ENCODE measurements around the gene ANXA3. TPM values are rescaled to one million over a fixed set of nuclear protein-coding genes. Genes with fewer than 3 reads are reported as not detected.

Gene ANXA3
- total and polyA plus RNA-seq, 10 donors, result 7.0 to 119 (median 41.1) TPM

GRCh38 chr4:78629991-78630541, 78.5 kb downstream of the ANXA3 start:
- no peaks in the 10 kb centered on the region for H3K36me3 ChIP-seq
- 55 to 64% (median 61%) methylated on average over 4 of the region's 4 CpGs for WGBS, 5 donors
- H3K9me3 ChIP-seq, result no peaks in the 10 kb centered on the region
- no peak overlapping the region for H3K4me3 ChIP-seq
- DNase-seq, result no peak
- intact Hi-C loops (cut with DNase I; ENCODE audit: low total_unique reads), result no loop called here
- peak overlapping the region; percentile 19 to 74 (median 56) for H3K27ac ChIP-seq
- TF ChIP-seq POLR2A (IDR thresholded peaks at IDR 0.05) (no peak), CTCF (IDR thresholded peaks at IDR 0.05 in 8 of 11, conservative IDR thresholded peaks at IDR 0.05 in 3 of 11) (no peak), POLR2AphosphoS5 (IDR thresholded peaks at IDR 0.05) (no peak)
- peaks cover 0 to 49% (median 27%) of the 10 kb centered on the region in 6 donors for H3K4me1 ChIP-seq
- H3K27me3 ChIP-seq (replicated peaks in 1 of 7), result no peaks in the 10 kb centered on the region

GRCh38 chr4:78630615-78631014, 79.0 kb downstream of the ANXA3 start:
- Histone ChIP-seq H3K9me3 (no peaks in the 10 kb centered on the region), H3K4me1 (peaks cover 0 to 49% (median 27%) of the 10 kb centered on the region in 6 donors), H3K4me3 (no peak overlapping the region), H3K27me3 (replicated peaks in 1 of 7) (no peaks in the 10 kb centered on the region), H3K27ac (peak overlapping the region; percentile 19 to 74 (median 56)), H3K36me3 (no peaks in the 10 kb centered on the region)
- intact Hi-C loops (cut with DNase I; ENCODE audit: low total_unique reads), result no loop called here
- no peak for DNase-seq
- WGBS, 5 donors, result 39 to 55% (median 45%) methylated on average over 2 of the region's 2 CpGs
- no peak for TF ChIP-seq POLR2AphosphoS5 (IDR thresholded peaks at IDR 0.05)
- no peak for TF ChIP-seq POLR2A (IDR thresholded peaks at IDR 0.05)
- TF ChIP-seq CTCF (IDR thresholded peaks at IDR 0.05 in 8 of 11, conservative IDR thresholded peaks at IDR 0.05 in 3 of 11), result no peak

- TF ChIP-seq POLR2A (IDR thresholded peaks at IDR 0.05) (no peak), CTCF (IDR thresholded peaks at IDR 0.05 in 8 of 11, conservative IDR thresholded peaks at IDR 0.05 in 3 of 11) (no peak)
- H3K9me3 ChIP-seq, result no peaks in the 10 kb centered on the region
- no peaks in the 10 kb centered on the region for H3K36me3 ChIP-seq
- peaks cover 0 to 65% (median 40%) of the 10 kb centered on the region in 6 donors for H3K4me1 ChIP-seq
- WGBS, 5 donors, result 62 to 73% (median 70%) methylated on average over 5 of the region's 5 CpGs
- DNase-seq, result no peak
- intact Hi-C loops (cut with DNase I; ENCODE audit: low total_unique reads), result no loop called here
- H3K4me3 ChIP-seq, result no peak overlapping the region
- H3K27me3 ChIP-seq (replicated peaks in 1 of 7), result no peaks in the 10 kb centered on the region
- H3K27ac ChIP-seq, result peak overlapping the region in 5 of 8 donors; percentile 13 to 42 (median 20)
Observed at GRCh38 chr4:78634011-78634664, 82.6 kb downstream of the ANXA3 start.

DNA sequence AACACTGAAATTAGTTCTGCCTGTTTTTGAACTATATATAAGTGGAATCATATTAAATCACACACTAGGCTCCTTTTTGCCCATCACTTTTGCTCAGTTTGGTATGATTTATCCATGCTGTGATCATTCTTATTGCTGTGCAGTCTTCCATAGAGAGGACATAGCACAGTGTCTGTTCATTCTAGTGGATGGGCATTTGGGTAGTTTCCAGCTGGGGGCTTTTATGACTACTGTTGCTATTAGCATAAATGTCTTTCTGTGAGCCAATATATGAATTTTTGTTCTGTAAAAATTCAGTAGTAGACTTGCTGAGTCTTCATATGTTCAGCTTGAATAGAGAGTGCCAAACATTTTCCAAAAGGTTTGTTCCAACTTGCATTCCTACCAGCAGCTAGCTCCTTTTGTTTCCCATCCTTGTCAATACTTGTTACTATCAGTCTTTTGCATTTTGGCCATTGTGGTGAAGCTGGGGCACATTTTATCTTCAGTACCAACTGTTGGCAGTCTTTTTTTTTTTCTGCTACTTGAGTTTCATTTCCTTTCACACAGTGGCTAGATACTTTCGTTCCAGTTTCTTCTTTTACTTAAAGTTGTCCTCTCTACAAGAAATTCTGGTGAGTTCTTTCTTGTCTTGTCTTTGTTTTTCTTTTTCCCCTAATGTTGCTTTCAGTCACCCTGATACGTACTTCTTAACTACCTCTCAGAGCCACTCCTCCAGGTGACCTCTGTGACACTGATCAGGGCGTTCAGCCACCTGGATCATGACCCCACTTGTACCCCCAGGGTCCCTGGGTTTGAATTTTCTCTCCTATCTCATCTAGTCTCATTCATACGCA, 87.0 kb downstream of the ANXA3 start:
- intact Hi-C loops (cut with DNase I; ENCODE audit: low total_unique reads), result no loop called here
- no peaks in the 10 kb centered on the region for H3K36me3 ChIP-seq
- no peak for DNase-seq
- H3K27ac ChIP-seq, result peak overlapping the region; percentile 51 to 85 (median 81)
- WGBS, 5 donors, result 47 to 52% (median 50%) methylated on average over 4 of the region's 4 CpGs
- TF ChIP-seq CTCF (IDR thresholded peaks at IDR 0.05 in 8 of 11, conservative IDR thresholded peaks at IDR 0.05 in 3 of 11) (no peak), POLR2AphosphoS5 (IDR thresholded peaks at IDR 0.05) (no peak), POLR2A (IDR thresholded peaks at IDR 0.05) (no peak)
- H3K4me3 ChIP-seq, result no peak overlapping the region
- H3K9me3 ChIP-seq, result no peaks in the 10 kb centered on the region
- H3K27me3 ChIP-seq (replicated peaks in 1 of 7), result no peaks in the 10 kb centered on the region
- H3K4me1 ChIP-seq, result peaks cover 14 to 65% (median 34%) of the 10 kb centered on the region in 6 donors
